GM13976 (cell line): Measurements from ENCODE around the gene BTBD9.

ENCODE experiments used
- DNase-seq: peaks from one replicate; pipeline ENCODE4 v3.0.0; 2012; ENCODE audit warnings: low spot score
- in situ Hi-C: fragments of 300-500 bp; cut with MboI; formaldehyde crosslinking; loops from one replicate; pipeline ENCODE4 v1.12.0; 2022; ENCODE audit warnings: low sequenced_read_pairs, mixed read lengths, inconsistent platforms; ENCODE audit not compliant: unreplicated experiment
- TF ChIP-seq, protein P1 (sequence below): IDR thresholded peaks from 2 replicates; pipeline ENCODE4 v1.5.1; 2012; ENCODE audit warnings: borderline replicate concordance, mild to moderate bottlenecking; ENCODE audit not compliant: insufficient read depth; ENCODE audit errors: extremely low read depth, missing control alignments, control extremely low read depth

BTBD9 gene

DNA sequence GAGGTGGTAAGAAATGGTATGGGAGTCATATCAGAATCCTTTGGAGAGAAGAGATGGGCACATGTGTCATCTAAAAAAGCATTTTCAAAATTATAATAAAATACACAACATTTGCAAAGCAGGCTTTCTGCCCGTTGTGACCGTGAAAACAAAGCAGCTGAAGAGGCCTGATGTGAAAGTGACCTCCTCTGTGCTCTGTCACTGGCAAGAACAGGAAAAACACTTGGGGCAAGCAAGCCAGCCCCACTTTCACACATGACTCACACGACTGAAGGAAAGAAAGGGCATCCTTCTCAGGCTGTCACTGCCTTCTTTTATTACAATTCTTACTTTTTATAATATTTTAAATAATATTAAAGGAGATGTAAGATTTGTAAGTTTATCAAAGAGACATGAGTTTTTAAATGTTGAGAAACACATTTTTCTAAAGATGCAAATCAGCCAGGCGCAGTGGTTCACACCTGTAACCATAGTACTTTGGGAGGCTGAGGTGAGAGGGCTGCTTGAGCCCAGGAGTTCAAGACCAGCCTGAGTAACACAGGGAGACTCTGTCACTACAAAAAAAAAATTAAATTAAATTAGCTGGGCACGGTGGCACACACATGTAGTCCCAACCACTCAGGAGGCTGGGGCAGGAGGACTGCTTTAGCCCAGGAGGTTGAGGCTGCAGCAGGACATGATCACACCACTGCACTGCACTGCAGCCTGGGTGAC is 143.7 kb downstream of the BTBD9 start:
- DNase-seq: no peak
- TF ChIP-seq, protein P1, sequence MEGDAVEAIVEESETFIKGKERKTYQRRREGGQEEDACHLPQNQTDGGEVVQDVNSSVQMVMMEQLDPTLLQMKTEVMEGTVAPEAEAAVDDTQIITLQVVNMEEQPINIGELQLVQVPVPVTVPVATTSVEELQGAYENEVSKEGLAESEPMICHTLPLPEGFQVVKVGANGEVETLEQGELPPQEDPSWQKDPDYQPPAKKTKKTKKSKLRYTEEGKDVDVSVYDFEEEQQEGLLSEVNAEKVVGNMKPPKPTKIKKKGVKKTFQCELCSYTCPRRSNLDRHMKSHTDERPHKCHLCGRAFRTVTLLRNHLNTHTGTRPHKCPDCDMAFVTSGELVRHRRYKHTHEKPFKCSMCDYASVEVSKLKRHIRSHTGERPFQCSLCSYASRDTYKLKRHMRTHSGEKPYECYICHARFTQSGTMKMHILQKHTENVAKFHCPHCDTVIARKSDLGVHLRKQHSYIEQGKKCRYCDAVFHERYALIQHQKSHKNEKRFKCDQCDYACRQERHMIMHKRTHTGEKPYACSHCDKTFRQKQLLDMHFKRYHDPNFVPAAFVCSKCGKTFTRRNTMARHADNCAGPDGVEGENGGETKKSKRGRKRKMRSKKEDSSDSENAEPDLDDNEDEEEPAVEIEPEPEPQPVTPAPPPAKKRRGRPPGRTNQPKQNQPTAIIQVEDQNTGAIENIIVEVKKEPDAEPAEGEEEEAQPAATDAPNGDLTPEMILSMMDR: no peak
- in situ Hi-C loops: loop anchor here (10.0 kb wide), 2 partner anchors 461 to 791 kb away; no protein-coding TSS in a partner anchor

DNA sequence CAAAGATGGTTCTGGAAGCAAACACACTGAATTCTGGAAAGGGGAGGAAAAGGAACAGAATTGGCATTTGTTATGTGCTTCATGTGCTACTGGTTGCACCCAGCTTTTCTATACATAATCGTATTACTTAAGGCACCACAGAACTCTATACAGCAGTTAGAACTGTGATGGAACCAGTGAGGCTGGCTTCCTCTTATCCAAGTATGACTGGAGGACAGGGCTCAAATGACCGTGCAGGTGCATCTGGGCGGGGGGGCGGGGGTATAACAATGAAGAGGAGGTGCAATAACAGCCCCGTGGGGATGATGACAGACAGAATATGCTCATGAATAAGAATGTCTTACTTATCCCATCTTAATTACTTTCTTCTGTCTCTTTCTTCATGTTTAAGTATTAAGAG is 144.2 kb downstream of the BTBD9 start:
- in situ Hi-C loops: loop anchor here (10.0 kb wide), 2 partner anchors 461 to 791 kb away; no protein-coding TSS in a partner anchor

DNA sequence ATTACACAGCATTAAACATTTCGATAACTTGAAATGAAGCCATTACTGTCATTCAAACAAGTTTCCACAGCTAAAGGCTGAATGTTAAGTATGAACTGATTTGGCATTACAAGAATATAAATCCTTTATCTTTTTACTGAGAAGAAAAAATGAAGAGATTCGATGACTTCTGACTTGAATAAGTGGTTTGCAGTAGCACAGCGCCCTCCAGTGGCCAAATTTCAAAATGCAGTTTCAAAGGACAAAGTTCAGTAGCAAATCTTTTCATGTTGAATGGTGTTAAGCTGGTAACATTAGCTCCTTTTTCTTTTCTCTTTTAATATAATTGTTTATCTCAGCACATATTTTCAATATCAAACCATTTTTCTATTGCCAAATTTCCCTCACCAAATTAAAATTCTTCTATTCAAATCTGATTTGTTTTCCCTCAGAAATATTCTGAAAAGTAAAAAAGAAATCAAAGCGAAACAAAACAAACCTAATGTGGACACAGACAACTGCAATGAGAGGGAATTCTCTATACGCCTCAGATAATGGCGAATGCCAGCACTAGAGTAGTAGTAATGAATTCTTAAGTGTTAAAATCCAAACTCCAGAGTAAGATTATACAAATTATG is 145.7 kb downstream of the BTBD9 start:
- TF ChIP-seq, protein P1: peak; percentile 68
- DNase-seq: peak; percentile 22
- in situ Hi-C loops: loop anchor here (10.0 kb wide), 2 partner anchors 459 to 789 kb away; no protein-coding TSS in a partner anchor

More for the DNA sequence above, 144.2 kb downstream of the BTBD9 start:
- no peak for DNase-seq
- TF ChIP-seq, protein P1: no peak

DNA sequence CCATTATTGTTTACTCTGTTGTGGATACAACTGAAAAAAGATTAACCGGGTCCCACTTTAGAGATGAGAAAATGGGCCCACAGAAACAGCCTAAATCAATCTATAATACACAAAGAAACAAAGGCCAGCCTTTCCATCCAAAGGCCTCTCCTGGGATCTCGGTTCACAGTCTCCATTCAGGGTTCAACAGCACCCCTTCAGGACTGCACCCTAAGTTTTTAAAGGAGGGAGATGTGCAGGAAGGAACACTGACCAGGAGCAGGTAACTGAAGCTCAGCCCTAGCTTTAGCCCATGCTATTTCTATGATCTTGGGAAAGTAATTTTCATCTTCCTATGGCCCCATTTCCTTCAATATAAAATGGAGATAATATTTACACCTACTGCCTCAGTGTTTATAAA is 147.7 kb downstream of the BTBD9 start:
- DNase-seq: no peak
- TF ChIP-seq, protein P1: no peak
- in situ Hi-C loops: loop anchor here (10.0 kb wide), 2 partner anchors 457 to 787 kb away; no protein-coding TSS in a partner anchor

DNA sequence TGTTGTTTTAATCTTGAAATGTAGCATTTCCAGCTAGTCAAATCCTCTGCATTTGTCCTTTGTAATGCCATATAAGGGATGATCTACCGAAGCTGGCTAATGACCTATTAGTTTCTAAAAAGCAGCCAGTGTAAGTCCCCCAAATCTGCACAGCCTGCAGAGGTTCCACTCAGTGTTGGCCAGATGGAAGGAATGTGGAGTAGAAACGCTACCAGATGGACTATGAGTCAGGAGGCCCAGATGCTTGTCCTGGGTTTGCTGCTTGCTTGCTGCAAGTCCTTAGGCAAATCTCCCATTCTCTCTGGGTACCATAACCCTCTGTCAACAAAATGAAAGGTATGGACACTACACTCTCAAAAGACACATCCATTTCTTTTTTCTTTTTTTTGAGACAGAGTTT is 149.8 kb downstream of the BTBD9 start:
- in situ Hi-C loops: loop anchor here (10.0 kb wide), 2 partner anchors 455 to 785 kb away; no protein-coding TSS in a partner anchor
- no peak for DNase-seq

DNA sequence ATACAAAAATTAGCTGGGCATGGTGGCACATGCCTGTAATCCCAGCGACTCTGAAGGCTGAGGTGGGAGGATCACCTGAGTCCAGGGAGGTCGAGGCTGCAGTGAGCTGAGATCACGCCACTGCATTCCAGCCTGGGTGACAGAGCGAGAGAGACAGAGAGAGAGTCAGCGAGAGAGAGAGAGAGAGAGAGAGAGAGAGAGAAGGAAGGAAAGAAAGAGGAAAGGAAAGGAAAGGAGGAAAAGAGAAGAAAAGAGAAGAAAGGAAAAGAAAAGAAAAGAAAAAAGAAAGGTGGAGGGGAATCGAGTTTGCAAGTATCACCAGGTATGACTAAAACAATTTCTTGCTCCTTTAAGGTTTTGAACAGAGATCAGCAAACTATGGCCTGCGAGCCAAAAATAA is 152.3 kb downstream of the BTBD9 start:
- TF ChIP-seq, protein P1: no peak
- in situ Hi-C loops: no loop called here
- no peak for DNase-seq

More for the DNA sequence above, 149.8 kb downstream of the BTBD9 start:
- TF ChIP-seq, protein P1: no peak
